Right hindlimb (tissue), 1 donor: ENCODE data around the gene VAMP1.

ENCODE experiments used
- DNase-seq: peaks from one replicate; pipeline ENCODE4 v3.0.0-alpha.2; 2018

Gene VAMP1

GRCh38 chr12:6423267-6424007, 47.0 kb downstream of the VAMP1 start:
- DNase-seq = peak; percentile 84

GRCh38 chr12:6420364-6420763, 50.1 kb downstream of the VAMP1 start:
- DNase-seq = no peak

GRCh38 chr12:6418796-6419195, 51.7 kb downstream of the VAMP1 start:
- no peak for DNase-seq

- no peak for DNase-seq
Measured at GRCh38 chr12:6416596-6416995, 53.9 kb downstream of the VAMP1 start.
